ENCODE measurements around the gene ACOXL. TPM values are rescaled to one million over a fixed set of nuclear protein-coding genes. Genes with fewer than 3 reads are reported as not detected.

Gene ACOXL
- total and polyA plus RNA-seq, 3 donors from 2014 or later, result 4.9 to 7.9 (median 5.3) TPM

GRCh38 chr2:110904779-110905148 lies 172.4 kb downstream of the ACOXL start:
- no peak for DNase-seq
- Histone ChIP-seq H3K4me1 (no peaks in the 10 kb centered on the region), H3K36me3 (ENCODE audit: low read depth, missing control alignments) (no peaks in the 10 kb centered on the region), H3K9me3 (no peaks in the 10 kb centered on the region), H3K27me3 (no peaks in the 10 kb centered on the region), H3K27ac (no peak overlapping the region), H3K4me3 (no peak overlapping the region)
- intact Hi-C loops (cut with DNase I; ENCODE audit: low total_unique reads), result no loop called here
- no peak for TF ChIP-seq POLR2A (IDR thresholded peaks at IDR 0.05)
- TF ChIP-seq CTCF (IDR thresholded peaks at IDR 0.05), result no peak
- 75 to 84% methylated on average over 3 of the region's 3 CpGs for WGBS, 2 donors

- 76 to 83% methylated on average over 3 of the region's 3 CpGs for WGBS, 2 donors
- no peak overlapping the region for H3K4me3 ChIP-seq
- intact Hi-C loops (cut with DNase I; ENCODE audit: low total_unique reads), result no loop called here
- no peaks in the 10 kb centered on the region for H3K36me3 ChIP-seq (ENCODE audit: low read depth, missing control alignments)
- no peaks in the 10 kb centered on the region for H3K4me1 ChIP-seq
- no peak for TF ChIP-seq POLR2A (IDR thresholded peaks at IDR 0.05)
- TF ChIP-seq CTCF (IDR thresholded peaks at IDR 0.05), result no peak
- H3K27ac ChIP-seq, result no peak overlapping the region
- DNase-seq, result no peak
- no peaks in the 10 kb centered on the region for H3K9me3 ChIP-seq
- no peaks in the 10 kb centered on the region for H3K27me3 ChIP-seq
Measured at GRCh38 chr2:110905217-110905616, 172.8 kb downstream of the ACOXL start.

GRCh38 chr2:110906613-110907298 lies 174.4 kb downstream of the ACOXL start:
- Histone ChIP-seq H3K4me1 (no peaks in the 10 kb centered on the region), H3K27me3 (no peaks in the 10 kb centered on the region), H3K9me3 (no peaks in the 10 kb centered on the region), H3K27ac (no peak overlapping the region), H3K4me3 (no peak overlapping the region), H3K36me3 (ENCODE audit: low read depth, missing control alignments) (no peaks in the 10 kb centered on the region)
- no peak for TF ChIP-seq POLR2A (IDR thresholded peaks at IDR 0.05)
- no peak for TF ChIP-seq CTCF (IDR thresholded peaks at IDR 0.05)
- intact Hi-C loops (cut with DNase I; ENCODE audit: low total_unique reads), result no loop called here
- 95% methylated on average over 6 of the region's 6 CpGs for WGBS, 2 donors
- no peak for DNase-seq

GRCh38 chr2:110909501-110909900 lies 177.1 kb downstream of the ACOXL start:
- H3K27me3 ChIP-seq, result no peaks in the 10 kb centered on the region
- no peak for DNase-seq
- no peaks in the 10 kb centered on the region for H3K36me3 ChIP-seq (ENCODE audit: low read depth, missing control alignments)
- intact Hi-C loops (cut with DNase I; ENCODE audit: low total_unique reads), result no loop called here
- no peak for TF ChIP-seq POLR2A (IDR thresholded peaks at IDR 0.05)
- TF ChIP-seq CTCF (IDR thresholded peaks at IDR 0.05), result no peak
- WGBS, 2 donors, result 97 to 100% methylated on average over 3 of the region's 3 CpGs
- H3K27ac ChIP-seq, result no peak overlapping the region
- no peak overlapping the region for H3K4me3 ChIP-seq
- no peaks in the 10 kb centered on the region for H3K4me1 ChIP-seq
- no peaks in the 10 kb centered on the region for H3K9me3 ChIP-seq

GRCh38 chr2:110910423-110910822 lies 178.1 kb downstream of the ACOXL start:
- WGBS, 2 donors, result 58 to 65% methylated on average over 1 of the region's 1 CpG
- TF ChIP-seq POLR2A (IDR thresholded peaks at IDR 0.05), result no peak
- DNase-seq, result no peak
- Histone ChIP-seq H3K36me3 (ENCODE audit: low read depth, missing control alignments) (no peaks in the 10 kb centered on the region), H3K9me3 (no peaks in the 10 kb centered on the region), H3K27ac (no peak overlapping the region), H3K4me3 (no peak overlapping the region), H3K4me1 (no peaks in the 10 kb centered on the region), H3K27me3 (no peaks in the 10 kb centered on the region)
- intact Hi-C loops (cut with DNase I; ENCODE audit: low total_unique reads), result no loop called here

All from testis (tissue), 3 donors.